Epidermal melanocyte (primary cell): ENCODE data around the gene SIX1.

Experiments
- DNase-seq: peaks from one replicate; pipeline ENCODE4 v3.0.0; 2011; ENCODE audit warnings: low spot score; ENCODE audit not compliant: insufficient read length

Gene SIX1

DNA sequence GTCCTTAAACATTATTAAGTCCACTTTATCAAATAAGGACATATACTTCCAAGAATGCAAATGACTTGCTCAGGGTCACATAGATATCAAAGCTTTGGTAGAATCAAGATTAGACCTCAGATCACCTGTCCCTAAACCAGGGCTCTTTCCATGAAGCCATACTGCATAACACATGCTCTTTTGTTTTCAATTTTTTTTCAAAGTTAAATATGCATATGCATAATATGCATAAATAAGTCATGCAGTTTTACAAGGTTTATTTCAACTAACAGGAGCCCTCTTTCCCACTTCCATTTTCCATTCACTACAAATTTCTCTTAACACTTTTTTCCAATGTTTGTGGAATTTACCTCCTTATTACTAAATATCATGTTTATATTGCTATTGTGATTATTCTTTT, 53.1 kb downstream of the SIX1 start:
- DNase-seq, result no peak

DNA sequence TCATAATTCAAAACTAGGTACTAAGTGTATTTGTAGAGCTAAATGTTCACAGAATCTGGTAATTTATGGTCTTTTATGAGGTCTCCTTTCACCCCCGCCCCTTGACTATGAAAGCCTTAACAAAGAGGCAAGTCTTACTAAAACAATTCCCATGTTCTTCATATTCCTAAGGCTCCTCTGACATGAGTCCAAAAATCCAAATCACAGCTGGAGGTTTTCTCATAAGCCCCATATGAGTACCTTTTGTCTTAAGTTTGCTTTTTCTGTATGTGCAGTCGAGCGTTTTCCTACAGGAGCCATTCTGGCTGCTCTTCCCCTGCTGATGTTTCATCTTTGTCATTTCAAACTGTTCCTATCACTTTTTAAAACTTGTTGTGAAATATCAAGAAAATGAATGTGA, 55.2 kb downstream of the SIX1 start:
- DNase-seq, result no peak
